Activated T-helper 2 cell treated with anti-CD3 and anti-CD28 coated beads, Interferon-gamma antibody, Interleukin-2, Interleukin-4, amounts not matched to agents 10 μg/mL and 5 μg/mL and 100 μg/mL, durations not matched to agents 14 hours and 24 hours and 36 hours (primary cell): ENCODE results near the gene RBM38. TPM values are rescaled to one million over a fixed set of nuclear protein-coding genes. Genes with fewer than 3 reads are reported as not detected.
"Not testable (repeated sequence)": the region's sequence is repeated elsewhere in the genome, so short reads cannot be mapped to it uniquely, and the experiment has no call there.

Source experiments
- DNase-seq: peaks from one replicate; pipeline ENCODE4 v3.0.0; 2021; ENCODE audit warnings: low spot score
- H3K27ac Mint-ChIP-seq: one replicate; pipeline ENCODE4 v1.8.0; 2021; ENCODE audit warnings: mixed read lengths
- H3K27me3 Mint-ChIP-seq: one replicate; pipeline ENCODE4 v1.8.0; 2021; ENCODE audit warnings: low read depth, mixed read lengths
- H3K36me3 Mint-ChIP-seq: one replicate; pipeline ENCODE4 v1.8.0; 2021; ENCODE audit warnings: low read depth, mixed read lengths
- H3K4me1 Mint-ChIP-seq: one replicate; pipeline ENCODE4 v1.8.0; 2021; ENCODE audit warnings: low read depth, mixed read lengths
- H3K4me3 Mint-ChIP-seq: one replicate; pipeline ENCODE4 v1.8.0; 2021; ENCODE audit warnings: low read depth, mild to moderate bottlenecking, moderate library complexity, mixed read lengths
- H3K9me3 Mint-ChIP-seq: one replicate; pipeline ENCODE4 v1.8.0; 2021; ENCODE audit warnings: mixed read lengths
- intact Hi-C: fragments of 100-400 bp; cut with micrococcal nuclease; formaldehyde crosslinking; loops from one replicate; pipeline ENCODE4 v1.15.1; 2023
- total RNA-seq: library from RNA; stranded (reverse); gene quantifications from 2 replicates; pipeline ENCODE4 v1.2.3, GENCODE V29; 2022

The RBM38 gene
- total RNA-seq, 1 donor from 2014 or later = 88.9 TPM

GRCh38 chr20:57413986-57414385 lies 22.8 kb downstream of the RBM38 start:
- Mint-ChIP-seq H3K4me3 (no peak overlapping the region), H3K27me3 (no peaks in the 10 kb centered on the region), H3K4me1 (no peaks in the 10 kb centered on the region), H3K27ac (no peak overlapping the region), H3K9me3 (no peaks in the 10 kb centered on the region), H3K36me3 (peaks cover 12% of the 10 kb centered on the region)
- intact Hi-C loops = no loop called here
- no peak for DNase-seq

- H3K27me3 Mint-ChIP-seq = no peaks in the 10 kb centered on the region
- H3K4me3 Mint-ChIP-seq = no peak overlapping the region
- intact Hi-C loops = no loop called here
- H3K4me1 Mint-ChIP-seq = no peaks in the 10 kb centered on the region
- DNase-seq = no peak
- peaks cover 4% of the 10 kb centered on the region for H3K36me3 Mint-ChIP-seq
- H3K9me3 Mint-ChIP-seq = no peaks in the 10 kb centered on the region
- no peak overlapping the region for H3K27ac Mint-ChIP-seq
These were observed 23.8 kb downstream of the RBM38 start for GRCh38 chr20:57414867-57415592.

DNA sequence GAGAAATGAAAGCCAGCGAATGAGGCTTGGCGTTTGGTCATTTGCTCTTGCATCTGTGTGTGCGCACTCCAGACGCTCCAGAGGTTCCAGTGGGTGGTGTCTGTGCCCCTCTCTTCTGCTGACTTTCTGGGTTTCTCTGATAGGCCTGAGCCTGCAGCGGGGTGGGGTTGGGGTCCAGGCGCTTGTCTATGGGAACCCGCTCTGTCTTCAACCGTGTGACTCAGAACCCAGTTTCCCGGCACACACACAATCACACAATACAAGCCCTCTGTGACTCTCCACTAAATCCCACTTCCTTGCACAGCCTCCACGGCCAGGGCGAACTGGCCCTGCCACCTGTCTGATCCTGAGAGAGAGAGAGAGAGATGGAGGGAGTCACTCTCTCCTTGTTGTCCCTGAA lies 24.6 kb downstream of the RBM38 start:
- intact Hi-C loops = no loop called here

DNA sequence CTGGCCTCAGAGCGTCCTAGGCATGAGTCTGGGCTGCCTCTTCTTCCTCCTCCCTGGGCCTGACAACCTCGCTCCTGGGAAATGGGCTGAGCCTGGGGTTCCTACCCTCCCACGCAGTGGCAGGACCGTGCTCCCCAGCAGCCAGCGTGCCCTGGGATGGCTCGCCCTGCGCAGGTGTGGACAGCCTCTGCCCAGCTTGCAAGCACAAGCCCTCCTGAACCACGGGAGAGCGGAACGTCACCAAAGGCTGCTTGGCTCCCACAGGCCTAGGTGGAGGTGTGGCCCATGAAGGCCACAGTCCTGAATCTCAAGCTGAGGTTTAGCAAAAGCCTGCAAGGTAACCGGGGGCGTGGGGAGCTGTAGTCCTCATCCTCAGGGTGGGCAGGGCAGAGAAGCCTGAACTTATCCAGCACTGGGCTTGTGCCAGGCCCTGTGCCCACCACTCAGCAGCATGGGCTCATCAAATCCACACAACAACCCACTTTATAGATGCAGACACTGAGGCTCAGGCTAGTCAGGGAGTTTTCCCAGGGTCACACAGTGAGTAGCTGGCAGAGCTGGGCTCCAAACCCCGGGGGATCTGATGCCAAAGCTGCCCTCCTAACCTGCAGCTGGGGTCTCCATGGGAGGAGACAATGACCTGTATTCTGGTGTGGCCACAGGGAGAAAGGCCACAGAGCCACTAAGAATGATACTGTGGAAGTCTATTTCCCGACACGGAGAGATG lies 25.3 kb downstream of the RBM38 start:
- H3K9me3 Mint-ChIP-seq = no peaks in the 10 kb centered on the region
- intact Hi-C loops = no loop called here
- no peaks in the 10 kb centered on the region for H3K36me3 Mint-ChIP-seq
- H3K27ac Mint-ChIP-seq = no peak overlapping the region
- H3K27me3 Mint-ChIP-seq = no peaks in the 10 kb centered on the region
- no peak overlapping the region for H3K4me3 Mint-ChIP-seq
- DNase-seq = no peak
- H3K4me1 Mint-ChIP-seq = no peaks in the 10 kb centered on the region

More for the DNA sequence above, 24.6 kb downstream of the RBM38 start:
- Mint-ChIP-seq H3K27me3 (no peaks in the 10 kb centered on the region), H3K4me3 (no peak overlapping the region), H3K4me1 (no peaks in the 10 kb centered on the region), H3K27ac (no peak overlapping the region), H3K36me3 (peaks cover 4% of the 10 kb centered on the region), H3K9me3 (no peaks in the 10 kb centered on the region)
- no peak for DNase-seq

DNA sequence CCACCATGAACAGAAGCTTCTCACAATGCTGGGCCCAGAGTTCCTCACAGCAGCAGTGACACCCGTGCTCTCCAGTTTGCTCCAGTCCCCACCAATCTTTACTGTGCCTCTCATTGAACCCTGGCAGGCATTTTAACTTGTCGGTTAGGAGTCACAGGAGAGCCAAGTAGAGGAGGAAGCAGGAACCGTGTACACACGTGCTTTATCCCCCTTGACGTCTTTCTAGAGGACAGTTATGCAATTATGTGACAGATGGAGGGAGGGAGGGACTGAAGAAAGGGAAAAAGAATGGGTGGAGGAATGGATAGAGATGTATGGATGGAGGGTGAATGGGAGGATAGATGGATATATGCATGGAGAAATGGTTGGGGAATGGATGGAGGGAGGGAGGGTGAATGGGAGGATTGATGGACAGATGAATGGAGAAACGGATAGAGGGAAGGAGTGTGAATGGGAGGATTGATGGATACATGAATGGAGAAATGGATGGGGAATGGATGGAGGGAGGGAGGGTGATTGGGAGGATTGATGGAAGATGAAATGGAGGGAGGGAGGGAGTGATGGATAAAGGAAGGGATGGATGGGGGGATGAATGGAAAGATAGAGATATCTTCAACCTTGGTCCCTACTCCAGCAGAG lies 26.0 kb downstream of the RBM38 start:
- intact Hi-C loops = no loop called here
- Mint-ChIP-seq H3K36me3 (no peaks in the 10 kb centered on the region), H3K27ac (no peak overlapping the region)

DNA sequence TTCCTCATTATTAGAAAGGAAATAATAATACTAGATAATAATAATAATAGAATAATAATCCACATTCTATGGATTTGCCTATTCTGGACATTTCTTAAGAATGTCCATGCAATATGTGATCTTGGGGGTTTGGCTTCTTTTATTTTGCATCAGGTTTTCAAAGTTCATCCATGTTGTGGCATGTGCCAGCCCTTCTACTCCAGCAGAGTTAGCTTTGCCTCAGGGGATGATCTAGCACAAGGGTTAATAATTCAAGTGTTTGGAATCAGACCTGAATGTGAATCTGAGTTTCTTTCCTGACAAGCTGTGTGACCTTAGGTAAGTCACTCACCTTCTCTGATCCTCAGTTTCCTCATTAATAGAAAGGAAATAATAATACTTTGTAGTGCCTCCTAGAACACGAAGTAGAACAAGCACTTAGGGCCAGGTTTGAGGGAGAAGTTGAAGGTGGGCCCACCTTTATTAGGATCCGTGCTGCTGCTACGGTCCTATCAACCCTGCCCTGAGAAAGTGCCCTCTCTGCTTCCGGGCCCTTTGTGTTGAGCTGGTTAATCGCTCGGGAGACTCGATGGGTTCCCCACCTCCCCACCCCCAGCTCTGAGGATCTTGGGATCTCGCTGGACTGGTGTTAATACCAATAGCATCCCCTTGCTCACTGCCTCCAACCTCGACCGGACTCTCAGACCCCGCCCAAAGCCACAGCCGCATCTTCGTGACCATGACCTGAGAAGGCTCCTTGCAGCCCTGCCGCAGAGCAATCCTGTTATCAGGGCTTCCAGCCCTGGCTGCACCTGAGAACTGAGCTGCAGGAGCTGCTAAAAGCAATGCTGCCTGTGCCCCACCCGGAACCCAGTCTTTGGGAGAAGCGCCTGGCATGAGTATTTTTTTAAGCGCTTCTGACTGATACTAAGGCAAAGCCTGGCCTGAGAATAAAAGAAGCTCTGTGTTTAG lies 26.9 kb downstream of the RBM38 start:
- no peak overlapping the region for H3K4me3 Mint-ChIP-seq
- no peak for DNase-seq
- H3K9me3 Mint-ChIP-seq = no peaks in the 10 kb centered on the region
- no peaks in the 10 kb centered on the region for H3K4me1 Mint-ChIP-seq
- H3K27ac Mint-ChIP-seq = no peak overlapping the region
- H3K36me3 Mint-ChIP-seq = no peaks in the 10 kb centered on the region
- H3K27me3 Mint-ChIP-seq = no peaks in the 10 kb centered on the region
- intact Hi-C loops = no loop called here

More for the DNA sequence above, 26.0 kb downstream of the RBM38 start:
- DNase-seq = no peak
- no peaks in the 10 kb centered on the region for H3K27me3 Mint-ChIP-seq
- no peak overlapping the region for H3K4me3 Mint-ChIP-seq
- H3K9me3 Mint-ChIP-seq = no peaks in the 10 kb centered on the region
- H3K4me1 Mint-ChIP-seq = no peaks in the 10 kb centered on the region

DNA sequence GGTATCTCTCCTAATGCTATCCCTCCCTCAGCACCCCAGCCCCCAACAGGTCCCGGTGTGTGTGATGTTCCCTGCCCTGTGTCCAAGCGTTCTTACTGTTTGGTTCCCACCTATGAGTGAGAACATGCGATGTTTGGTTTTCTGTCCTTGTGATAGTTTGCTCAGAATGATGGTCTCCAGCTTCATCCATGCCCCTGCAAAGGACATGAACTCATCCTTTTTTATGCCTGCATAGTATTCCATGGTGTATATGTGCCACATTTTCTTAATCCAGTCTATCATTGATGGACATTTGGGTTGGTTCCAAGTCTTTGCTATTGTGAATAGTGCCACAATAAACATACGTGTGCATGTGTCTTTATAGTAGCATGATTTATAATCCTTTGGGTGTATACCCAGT lies 28.3 kb downstream of the RBM38 start:
- DNase-seq, intact Hi-C loops, H3K36me3 Mint-ChIP-seq, H3K4me3 Mint-ChIP-seq, H3K9me3 Mint-ChIP-seq, H3K4me1 Mint-ChIP-seq, H3K27ac Mint-ChIP-seq, H3K27me3 Mint-ChIP-seq: not testable (repeated sequence)

GRCh38 chr20:57420571-57421252 lies 29.5 kb downstream of the RBM38 start:
- DNase-seq = no peak
- H3K27ac Mint-ChIP-seq = no peak overlapping the region
- no peaks in the 10 kb centered on the region for H3K36me3 Mint-ChIP-seq
- intact Hi-C loops = no loop called here
- no peaks in the 10 kb centered on the region for H3K9me3 Mint-ChIP-seq
- H3K27me3 Mint-ChIP-seq = no peaks in the 10 kb centered on the region
- H3K4me3 Mint-ChIP-seq = no peak overlapping the region
- peaks cover 9% of the 10 kb centered on the region for H3K4me1 Mint-ChIP-seq

DNA sequence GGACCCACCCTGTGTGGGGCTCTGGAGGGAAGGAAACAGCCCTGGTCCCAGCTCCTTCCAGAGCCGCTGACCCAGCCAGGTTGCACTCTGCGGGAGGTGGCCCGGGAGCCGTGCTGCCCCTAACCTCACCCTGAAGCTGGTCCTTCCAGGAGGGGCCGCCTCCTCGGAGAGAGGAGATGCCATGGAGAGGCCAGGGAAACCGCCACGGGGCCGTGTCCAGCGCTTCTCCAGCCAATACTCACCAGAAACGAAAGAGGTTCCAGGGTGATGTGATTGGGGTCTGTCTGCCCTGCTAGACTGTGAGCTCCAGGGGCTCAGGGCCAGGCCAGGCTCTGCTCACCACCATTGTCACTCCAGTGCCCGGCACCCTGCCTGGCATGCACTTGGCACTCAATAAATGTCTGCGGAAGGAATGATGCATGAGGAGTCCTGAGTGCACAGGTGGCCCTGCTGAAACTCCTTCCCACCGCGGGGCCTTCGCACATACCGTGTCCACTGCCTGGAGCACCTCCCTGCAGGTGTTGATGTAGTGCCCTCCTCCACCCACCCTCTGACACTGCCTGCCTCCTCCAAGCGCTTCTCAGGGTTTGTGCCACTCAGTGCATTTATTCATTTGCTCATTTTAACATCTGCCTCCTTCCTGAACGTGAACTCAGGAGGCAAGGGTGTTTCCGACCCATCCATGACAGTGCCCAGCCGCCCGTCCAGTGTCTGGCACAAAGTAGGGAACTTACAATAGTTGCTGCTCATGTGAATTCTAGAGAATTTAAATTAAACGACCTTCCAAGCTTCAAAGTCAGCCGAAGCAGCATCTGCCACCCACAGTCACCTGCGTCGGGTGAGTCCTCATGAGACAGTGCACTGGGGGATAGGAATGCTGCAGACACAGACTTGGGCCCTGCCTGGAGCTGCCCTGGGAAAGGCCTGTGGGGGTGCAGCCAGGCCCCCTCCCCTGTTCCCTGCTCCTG lies 30.3 kb downstream of the RBM38 start:
- intact Hi-C loops = no loop called here
- H3K9me3 Mint-ChIP-seq = no peaks in the 10 kb centered on the region
- H3K4me3 Mint-ChIP-seq = no peak overlapping the region
- H3K36me3 Mint-ChIP-seq = no peaks in the 10 kb centered on the region
- DNase-seq = no peak
- H3K27me3 Mint-ChIP-seq = no peaks in the 10 kb centered on the region
- H3K4me1 Mint-ChIP-seq = peaks cover 9% of the 10 kb centered on the region
- no peak overlapping the region for H3K27ac Mint-ChIP-seq

DNA sequence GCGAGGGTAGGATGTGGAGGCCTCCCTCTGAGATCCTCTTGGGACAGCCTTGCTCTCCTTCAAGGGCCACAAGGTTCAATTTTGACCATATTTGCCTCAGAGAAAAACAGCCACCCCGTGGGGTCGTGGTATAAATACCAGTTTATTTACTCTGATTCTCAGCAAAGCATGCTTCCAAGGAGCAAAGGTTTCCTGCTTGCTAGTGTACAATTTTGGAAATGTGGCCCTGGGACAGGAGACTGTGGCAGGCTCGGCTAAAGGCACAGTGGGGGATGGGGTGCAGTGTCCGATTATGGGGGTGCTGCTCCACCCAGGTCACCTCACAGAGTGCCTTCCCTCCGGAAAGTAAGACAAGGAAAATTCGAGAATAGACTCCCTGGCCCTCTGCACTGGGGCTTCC lies 31.1 kb downstream of the RBM38 start:
- Mint-ChIP-seq H3K27ac (no peak overlapping the region), H3K27me3 (no peaks in the 10 kb centered on the region), H3K9me3 (no peaks in the 10 kb centered on the region), H3K36me3 (no peaks in the 10 kb centered on the region), H3K4me1 (peaks cover 9% of the 10 kb centered on the region), H3K4me3 (no peak overlapping the region)
- DNase-seq = no peak
- intact Hi-C loops = no loop called here
